ENCODE results near the gene ANKRD63. TPM values are rescaled to one million over a fixed set of nuclear protein-coding genes. Genes with fewer than 3 reads are reported as not detected.

Gene ANKRD63
- total RNA-seq, 1 experiment from 2014 or later, result 0.72 TPM

DNA sequence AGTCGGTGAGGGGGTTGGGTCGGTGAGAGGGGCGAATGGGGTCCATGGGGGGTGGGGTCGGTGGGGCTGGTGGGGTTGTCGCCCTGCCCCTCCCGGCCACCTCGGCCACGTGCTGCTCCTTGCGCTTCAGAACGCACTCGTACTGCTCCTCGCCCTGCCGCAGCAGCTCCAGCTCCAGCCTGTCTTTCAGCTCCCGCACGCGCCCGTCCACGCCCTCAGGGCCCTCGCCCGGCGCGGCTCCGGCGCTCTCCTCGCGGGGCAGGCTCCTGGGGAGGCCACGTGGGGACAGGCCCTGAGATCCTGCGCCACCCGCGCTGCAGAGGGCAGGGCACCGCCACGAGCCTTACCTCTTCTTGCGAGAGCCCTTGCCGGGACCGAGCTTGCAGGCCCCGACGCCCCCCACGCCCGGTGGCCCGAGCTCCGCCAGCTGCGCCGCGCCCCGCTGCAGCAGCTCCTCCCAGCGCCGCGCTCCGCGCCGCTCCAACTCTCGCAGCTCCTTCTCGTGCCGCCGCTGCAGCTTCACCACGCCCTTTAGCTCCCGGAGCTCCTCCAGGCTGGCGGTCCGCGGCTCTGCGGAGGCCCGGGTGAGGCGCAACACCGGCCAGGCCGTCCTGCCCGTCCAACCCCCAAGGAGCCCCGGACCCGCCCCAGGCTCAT is 8.2 kb upstream of the ANKRD63 start:
- Histone ChIP-seq H3K27ac (ENCODE audit: low read length) (no peak overlapping the region), H3K9me3 (ENCODE audit: control insufficient read depth, insufficient read depth, low read depth, low read length) (no peaks in the 10 kb centered on the region), H3K4me3 (ENCODE audit: low read depth in 2 of 2, low read length in 2 of 2) (peak overlapping the region; percentile 24 to 33), H3K4me1 (ENCODE audit: control insufficient read depth, insufficient read depth, low read length) (peaks cover 9% of the 10 kb centered on the region; the same call in 1 of the 2 replicates), H3K27me3 (ENCODE audit: control insufficient read depth, insufficient read depth, low read length) (no peaks in the 10 kb centered on the region), H3K36me3 (ENCODE audit: control insufficient read depth, insufficient read depth, low read length) (no peaks in the 10 kb centered on the region)
- in situ Hi-C loops (cut with HindIII; ENCODE audit: low pct_unique_long_range_greater_than_20kb, low sequenced_read_pairs) (no loop called here), intact Hi-C loops (cut with micrococcal nuclease; ENCODE audit: unreplicated experiment) (no loop called here)
- no TSS peak for BruUV-seq (replicated peaks)
- TF ChIP-seq POLR2AphosphoS5 (IDR thresholded peaks at IDR 0.05; ENCODE audit: low read depth, low read length) (no peak), SIN3A (IDR thresholded peaks at IDR 0.05; ENCODE audit: borderline replicate concordance, insufficient read depth, low read depth, low read length) (no peak), TCF7L2 (IDR thresholded peaks at IDR 0.05; ENCODE audit: low read depth, low read length) (no peak)
- TF ChIP-seq, protein P1, sequence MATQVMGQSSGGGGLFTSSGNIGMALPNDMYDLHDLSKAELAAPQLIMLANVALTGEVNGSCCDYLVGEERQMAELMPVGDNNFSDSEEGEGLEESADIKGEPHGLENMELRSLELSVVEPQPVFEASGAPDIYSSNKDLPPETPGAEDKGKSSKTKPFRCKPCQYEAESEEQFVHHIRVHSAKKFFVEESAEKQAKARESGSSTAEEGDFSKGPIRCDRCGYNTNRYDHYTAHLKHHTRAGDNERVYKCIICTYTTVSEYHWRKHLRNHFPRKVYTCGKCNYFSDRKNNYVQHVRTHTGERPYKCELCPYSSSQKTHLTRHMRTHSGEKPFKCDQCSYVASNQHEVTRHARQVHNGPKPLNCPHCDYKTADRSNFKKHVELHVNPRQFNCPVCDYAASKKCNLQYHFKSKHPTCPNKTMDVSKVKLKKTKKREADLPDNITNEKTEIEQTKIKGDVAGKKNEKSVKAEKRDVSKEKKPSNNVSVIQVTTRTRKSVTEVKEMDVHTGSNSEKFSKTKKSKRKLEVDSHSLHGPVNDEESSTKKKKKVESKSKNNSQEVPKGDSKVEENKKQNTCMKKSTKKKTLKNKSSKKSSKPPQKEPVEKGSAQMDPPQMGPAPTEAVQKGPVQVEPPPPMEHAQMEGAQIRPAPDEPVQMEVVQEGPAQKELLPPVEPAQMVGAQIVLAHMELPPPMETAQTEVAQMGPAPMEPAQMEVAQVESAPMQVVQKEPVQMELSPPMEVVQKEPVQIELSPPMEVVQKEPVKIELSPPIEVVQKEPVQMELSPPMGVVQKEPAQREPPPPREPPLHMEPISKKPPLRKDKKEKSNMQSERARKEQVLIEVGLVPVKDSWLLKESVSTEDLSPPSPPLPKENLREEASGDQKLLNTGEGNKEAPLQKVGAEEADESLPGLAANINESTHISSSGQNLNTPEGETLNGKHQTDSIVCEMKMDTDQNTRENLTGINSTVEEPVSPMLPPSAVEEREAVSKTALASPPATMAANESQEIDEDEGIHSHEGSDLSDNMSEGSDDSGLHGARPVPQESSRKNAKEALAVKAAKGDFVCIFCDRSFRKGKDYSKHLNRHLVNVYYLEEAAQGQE (IDR thresholded peaks at IDR 0.05; ENCODE audit: insufficient read depth in 1 of 2, low read depth in 2 of 2, low read length in 1 of 2), result no peak
- TF ChIP-seq, protein P2, sequence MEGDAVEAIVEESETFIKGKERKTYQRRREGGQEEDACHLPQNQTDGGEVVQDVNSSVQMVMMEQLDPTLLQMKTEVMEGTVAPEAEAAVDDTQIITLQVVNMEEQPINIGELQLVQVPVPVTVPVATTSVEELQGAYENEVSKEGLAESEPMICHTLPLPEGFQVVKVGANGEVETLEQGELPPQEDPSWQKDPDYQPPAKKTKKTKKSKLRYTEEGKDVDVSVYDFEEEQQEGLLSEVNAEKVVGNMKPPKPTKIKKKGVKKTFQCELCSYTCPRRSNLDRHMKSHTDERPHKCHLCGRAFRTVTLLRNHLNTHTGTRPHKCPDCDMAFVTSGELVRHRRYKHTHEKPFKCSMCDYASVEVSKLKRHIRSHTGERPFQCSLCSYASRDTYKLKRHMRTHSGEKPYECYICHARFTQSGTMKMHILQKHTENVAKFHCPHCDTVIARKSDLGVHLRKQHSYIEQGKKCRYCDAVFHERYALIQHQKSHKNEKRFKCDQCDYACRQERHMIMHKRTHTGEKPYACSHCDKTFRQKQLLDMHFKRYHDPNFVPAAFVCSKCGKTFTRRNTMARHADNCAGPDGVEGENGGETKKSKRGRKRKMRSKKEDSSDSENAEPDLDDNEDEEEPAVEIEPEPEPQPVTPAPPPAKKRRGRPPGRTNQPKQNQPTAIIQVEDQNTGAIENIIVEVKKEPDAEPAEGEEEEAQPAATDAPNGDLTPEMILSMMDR (IDR thresholded peaks at IDR 0.05), result no peak
- CTCF ChIA-PET, result interaction anchor here (0.7 to 1.3 kb wide), 4 partner anchors 12 to 191 kb away, joined by 3 to 11 read pairs (median 4); partner anchors contain the start of gene CCDC9B
- DNase-seq (ENCODE audit: low read depth, low spot score), result no peak
- POLR2A ChIA-PET, result interaction anchor here (0.6 kb wide), 2 partner anchors 14 to 466 kb away, joined by 8 to 9 read pairs; no protein-coding TSS in a partner anchor
- peak; percentile 85 for ATAC-seq

DNA sequence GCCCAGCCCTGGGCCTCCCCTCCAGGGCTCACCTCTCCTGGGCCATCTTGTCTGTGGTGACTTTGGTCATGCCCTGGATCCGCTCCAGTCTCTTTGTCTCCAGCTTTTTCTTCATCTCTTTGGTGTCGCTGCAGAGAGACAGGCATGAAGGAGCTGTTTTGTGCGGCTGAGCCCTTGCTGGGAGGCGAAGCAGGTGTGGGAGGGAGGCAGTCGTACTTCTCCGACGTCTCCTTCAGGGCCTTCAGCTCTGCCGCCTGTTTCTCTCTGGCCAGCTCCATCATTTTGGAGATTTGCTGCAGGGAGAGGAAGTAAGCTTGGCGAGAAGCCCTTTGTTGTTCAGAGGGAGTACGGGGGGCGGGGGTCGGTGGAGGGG is 7.7 kb upstream of the ANKRD63 start:
- TF ChIP-seq SIN3A (IDR thresholded peaks at IDR 0.05; ENCODE audit: borderline replicate concordance, insufficient read depth, low read depth, low read length) (no peak), TCF7L2 (IDR thresholded peaks at IDR 0.05; ENCODE audit: low read depth, low read length) (no peak), POLR2AphosphoS5 (IDR thresholded peaks at IDR 0.05; ENCODE audit: low read depth, low read length) (no peak)
- TF ChIP-seq, protein P2 (IDR thresholded peaks at IDR 0.05), result no peak
- TF ChIP-seq, protein P1 (IDR thresholded peaks at IDR 0.05; ENCODE audit: insufficient read depth in 1 of 2, low read depth in 2 of 2, low read length in 1 of 2), result no peak
- H3K27me3 ChIP-seq (ENCODE audit: control insufficient read depth, insufficient read depth, low read length), result no peaks in the 10 kb centered on the region
- DNase-seq (ENCODE audit: low read depth, low spot score), result no peak
- in situ Hi-C loops (cut with HindIII; ENCODE audit: low pct_unique_long_range_greater_than_20kb, low sequenced_read_pairs) (no loop called here), intact Hi-C loops (cut with micrococcal nuclease; ENCODE audit: unreplicated experiment) (no loop called here)
- no peak for ATAC-seq
- BruUV-seq (replicated peaks), result no TSS peak
- ChIA-PET CTCF (interaction anchor here (0.8 to 1.3 kb wide), 2 partner anchors 11 to 50 kb away, joined by 5 to 11 read pairs; partner anchors contain the start of gene CCDC9B), POLR2A (interaction anchor here (0.6 kb wide), 1 partner anchor 14 kb away, joined by 9 read pairs; no protein-coding TSS in a partner anchor)
- H3K9me3 ChIP-seq (ENCODE audit: control insufficient read depth, insufficient read depth, low read depth, low read length), result no peaks in the 10 kb centered on the region
- H3K4me1 ChIP-seq (ENCODE audit: control insufficient read depth, insufficient read depth, low read length), result peaks cover 13% of the 10 kb centered on the region; the same call in 1 of the 2 replicates
- H3K27ac ChIP-seq (ENCODE audit: low read length), result no peak overlapping the region
- H3K36me3 ChIP-seq (ENCODE audit: control insufficient read depth, insufficient read depth, low read length), result no peaks in the 10 kb centered on the region
- no peak overlapping the region for H3K4me3 ChIP-seq (ENCODE audit: low read depth in 2 of 2, low read length in 2 of 2)
